GM12878 (cell line): ENCODE data around the gene HRCT1. TPM values are rescaled to one million over a fixed set of nuclear protein-coding genes. Genes with fewer than 3 reads are reported as not detected.

ENCODE experiments used
- ATAC-seq: fragments of 200-7000 bp; cut with Tn5 transposase; 3 replicates; pipeline ENCODE4 v1.9.1; 2020; ENCODE audit warnings: mild to moderate bottlenecking, moderate library complexity
- Bru-seq: library from RNA; stranded (reverse); fragments of 400-500 nt; gene quantifications from one replicate; lab custom pipeline; 2021; lab: Mats Ljungman, UMichigan
- BruChase-seq, 2 experiments: library from RNA; stranded (reverse); fragments of 400-500 nt; gene quantifications; one replicate each; lab custom pipeline; 2021; lab: Mats Ljungman, UMichigan
- BruUV-seq: library from RNA; stranded (reverse); fragments of 400-500 nt; replicated peaks from 2 replicates; lab custom pipeline; 2021; lab: Mats Ljungman, UMichigan
- CTCF ChIA-PET: fragments of 300-600 bp; sonication (Branson Sonifier 250); formaldehyde crosslinking; extraction: SDS; loops from one replicate; lab custom pipeline; 2021; ENCODE audit warnings: inconsistent platforms; lab: Yijun Ruan, JAX
- POLR2A ChIA-PET: fragments of 350-600 bp; formaldehyde crosslinking; extraction: SDS; loops from one replicate; lab custom pipeline; 2021; ENCODE audit warnings: inconsistent platforms; lab: Charles Lee
- RAD21 ChIA-PET: fragments of 300-600 bp; sonication (Branson Sonifier 250); formaldehyde crosslinking; loops from one replicate; lab custom pipeline; 2023; ENCODE audit warnings: antibody characterized with exemption; ENCODE audit not compliant: unreplicated experiment; lab: Charles Lee
- SMC1A ChIA-PET: fragments of 300-600 bp; sonication (Branson Sonifier 250); formaldehyde crosslinking; loops from one replicate; lab custom pipeline; 2023; ENCODE audit not compliant: unreplicated experiment, uncharacterized antibody; lab: Charles Lee
- DNase-seq: peaks from one replicate; pipeline ENCODE4 v3.0.0-alpha.2; 2011; ENCODE audit warnings: low read depth, low spot score
- FAIRE-seq: peaks from 3 replicates; lab custom pipeline; 2011; peaks lifted over from hg19 to GRCh38; lab: Jason Lieb, UNC
- H2AFZ ChIP-seq: 2 replicates; pipeline ENCODE4 v1.6.0; 2011; ENCODE audit warnings: low read depth, low read length, control low read depth; ENCODE audit not compliant: control insufficient read depth
- H3K27ac ChIP-seq: 2 replicates; pipeline ENCODE4 v1.5.1; 2011; ENCODE audit warnings: control low read depth; ENCODE audit not compliant: control insufficient read depth, insufficient read depth
- H3K27me3 ChIP-seq, 2 experiments: replicated peaks in 1 of 2; 2 replicates each; pipeline versions ENCODE4 v1.6.0 to v1.6.1; 2011; ENCODE audit warnings: low read length in 1 of 2; ENCODE audit not compliant: control insufficient read depth in 2 of 2, insufficient read depth in 2 of 2
- H3K36me3 ChIP-seq, 2 experiments: 2 replicates each; pipeline ENCODE4 v1.5.1; 2011; ENCODE audit warnings: low read length in 1 of 2; ENCODE audit not compliant: control insufficient read depth in 2 of 2, insufficient read depth in 2 of 2
- H3K4me1 ChIP-seq: 2 replicates; pipeline ENCODE4 v1.6.1; 2011; ENCODE audit warnings: mild to moderate bottlenecking, low read length, moderate library complexity, mixed read lengths; ENCODE audit not compliant: control insufficient read depth, insufficient read depth
- H3K4me2 ChIP-seq: 2 replicates; pipeline ENCODE4 v1.6.0; 2011; ENCODE audit warnings: control low read depth; ENCODE audit not compliant: control insufficient read depth, insufficient read depth
- H3K4me3 ChIP-seq: fragments of 200-600 bp; sonication (generic); 2 replicates; pipeline ENCODE4 v1.5.1; 2016
- H3K79me2 ChIP-seq: 2 replicates; pipeline ENCODE4 v1.6.0; 2011; ENCODE audit warnings: low read length; ENCODE audit not compliant: control insufficient read depth, insufficient read depth
- H3K9ac ChIP-seq: 2 replicates; pipeline ENCODE4 v1.8.0; 2011; ENCODE audit warnings: low read length, control low read depth, mixed read lengths; ENCODE audit not compliant: control insufficient read depth, insufficient read depth
- H3K9me3 ChIP-seq: replicated peaks from 3 replicates; pipeline ENCODE4 v1.5.1; 2011; ENCODE audit warnings: mild to moderate bottlenecking, low read length; ENCODE audit not compliant: control insufficient read depth, insufficient read depth
- H4K20me1 ChIP-seq: 2 replicates; pipeline ENCODE4 v1.6.0; 2011; ENCODE audit not compliant: control insufficient read depth, insufficient read depth
- E4F1 ChIP-seq: fragments of 450-650 bp; IDR thresholded peaks from 2 replicates; pipeline ENCODE4 v1.6.1; 2018; ENCODE audit warnings: borderline replicate concordance, mild to moderate bottlenecking; ENCODE audit not compliant: partially characterized antibody
- EGR1 ChIP-seq, 2 experiments: IDR thresholded peaks; 1 replicate in 1 of 2; 2 replicates in 1 of 2; pipeline ENCODE4 v1.6.1; 2011 to 2012; ENCODE audit warnings: low read depth in 2 of 2, low read length in 2 of 2, borderline replicate concordance in 1 of 2, mild to moderate bottlenecking in 1 of 2, moderate library complexity in 1 of 2
- NKRF ChIP-seq: fragments of 450-650 bp; conservative IDR thresholded peaks from 2 replicates; pipeline ENCODE4 v1.6.1; 2017; ENCODE audit warnings: mild to moderate bottlenecking, moderate library complexity
- PAX5 ChIP-seq: IDR thresholded peaks from 2 replicates; pipeline ENCODE4 v1.6.1; 2011; ENCODE audit warnings: low read depth, low read length, borderline replicate concordance
- POLR2AphosphoS2 ChIP-seq: IDR thresholded peaks from 2 replicates; pipeline ENCODE4 v1.6.1; 2011; ENCODE audit warnings: low read depth, mild to moderate bottlenecking, low read length, improper control_type of control experiment, moderate library complexity
- RAD51 ChIP-seq: fragments of 450-650 bp; IDR thresholded peaks from 2 replicates; pipeline ENCODE4 v1.6.1; 2016; ENCODE audit warnings: moderate library complexity, mild to moderate bottlenecking, inconsistent platforms
- SUZ12 ChIP-seq: fragments of 200-600 bp; sonication (generic); IDR thresholded peaks from one replicate; pipeline ENCODE4 v1.6.1; 2018; ENCODE audit warnings: antibody characterized with exemption, mild to moderate bottlenecking; ENCODE audit not compliant: unreplicated experiment
- YBX1 ChIP-seq: fragments of 450-650 bp; IDR thresholded peaks from 2 replicates; pipeline ENCODE4 v1.6.1; 2016; ENCODE audit warnings: antibody characterized with exemption
- WGBS: methylation state at CpG from one replicate; pipeline ENCODE4 v1.1.6; 2016; ENCODE audit warnings: low lambda C conversion rate; ENCODE audit not compliant: insufficient replicate concordance, insufficient coverage; ENCODE audit errors: missing lambda C conversion rate; 5-methylcytosine and 5-hydroxymethylcytosine counted together
- in situ Hi-C: fragments of 300-500 bp; cut with MboI; formaldehyde crosslinking; loops from 9 replicates; pipeline ENCODE4 v1.14.3; 2018; ENCODE audit warnings: mixed read lengths
- intact Hi-C: fragments of 100-400 bp; cut with micrococcal nuclease; formaldehyde crosslinking; loops from one replicate; pipeline ENCODE4 v1.14.2; 2022; ENCODE audit not compliant: unreplicated experiment
- long read RNA-seq, 2 experiments: library from polyadenylated mRNA; unstranded; transcript quantifications; one replicate each; pipeline ENCODE4 v2.0.0, GENCODE V29; 2019 to 2020
- polyA minus RNA-seq, 3 experiments: library from RNA; depleted of rRNA, polyadenylated mRNA; stranded (reverse); fragments of >200 nt; gene quantifications; 2 replicates each; pipeline ENCODE4 v1.2.3, GENCODE V29; 2011
- polyA plus RNA-seq, 11 experiments: library from polyadenylated mRNA; depleted of rRNA in 4 of 11; unstranded in 6 of 11; stranded (reverse) in 5 of 11; fragments of >200 nt; fragmentation: Nextera tagmentation in 4 of 11; fragmentation: Illumina TruSeq in 1 of 11; extraction: Ambion mirVana in 4 of 11; extraction: Trizol in 1 of 11; gene quantifications; 1 replicate in 1 of 11; 2 replicates in 10 of 11; pipeline versions ENCODE4 v1.2.1 to v1.2.3, GENCODE V29; 2011 to 2016; ENCODE audit warnings: inconsistent platforms in 2 of 11, missing spikeins in 2 of 11, low read depth in 1 of 11
- total RNA-seq, 4 experiments: library from RNA; depleted of rRNA in 3 of 4; stranded (reverse); fragments of >200 nt in 3 of 4; fragmentation: Illumina TruSeq in 1 of 4; extraction: Trizol in 1 of 4; gene quantifications; 2 replicates each; pipeline versions ENCODE4 v1.2.1 to v1.2.3, GENCODE V29; 2013 to 2021

The HRCT1 gene
- total RNA-seq (2013; cell fraction: nucleolus; rRNA removed): not detected in 2 replicates
- total RNA-seq (2014; rRNA removed) (not detected in 2 replicates), total RNA-seq (2014; rRNA removed; fragmentation: Illumina TruSeq; extraction: Trizol) (not detected in 2 replicates), total RNA-seq (2021) (not detected in 2 replicates), polyA plus RNA-seq (2011; rRNA removed) (not detected in 2 replicates), polyA plus RNA-seq (2014; fragmentation: Illumina TruSeq; extraction: Trizol) (not detected in 2 replicates), polyA plus RNA-seq (2014; fragmentation: Nextera tagmentation; extraction: Ambion mirVana) (not detected), polyA plus RNA-seq (2014; rRNA removed) (not detected in 2 replicates), polyA plus RNA-seq (2016; fragmentation: Nextera tagmentation; extraction: Ambion mirVana) (not detected), polyA minus RNA-seq (2011; rRNA and poly(A)+ RNA removed) (not detected in 2 replicates), Bru-seq, nascent RNA (percentile 19 among the genes with signal in this experiment), BruChase-seq, experiment 1, labeled RNA remaining after a 6-hour chase (percentile 11 among the genes with signal in this experiment), BruChase-seq, experiment 2, labeled RNA remaining after a 2-hour chase (not detected)
- polyA plus RNA-seq (2011; ENCODE audit: low read depth): not detected
- polyA plus RNA-seq (2011; cell fraction: cytosol; rRNA removed): not detected in 2 replicates
- not detected in 2 replicates for polyA plus RNA-seq (2011; cell fraction: nucleus; rRNA removed)
- polyA plus RNA-seq (2012): not detected in 2 replicates
- not detected in 2 replicates for polyA minus RNA-seq (2011; cell fraction: cytosol; rRNA and poly(A)+ RNA removed)
- not detected in 2 replicates for polyA minus RNA-seq (2011; cell fraction: nucleus; rRNA and poly(A)+ RNA removed)
- long read RNA-seq, experiment 1: 0 reads
- long read RNA-seq, experiment 2: 0 reads

- ATAC-seq: no peak
- H2AFZ ChIP-seq: no peak within 1 kb of the TSS
- TF ChIP-seq RAD51 (no peak), POLR2AphosphoS2 (no peak), PAX5 (no peak), E4F1 (no peak), YBX1 (no peak), EGR1 (IDR thresholded peaks at IDR 0.05; ENCODE audit: borderline replicate concordance in 1 of 2, low read depth in 2 of 2, low read length in 2 of 2) (no peak), NKRF (no peak), SUZ12 (no peak)
- no peaks in the 10 kb centered on the region for H3K9me3 ChIP-seq
- intact Hi-C loops: no loop called here
- SMC1A ChIA-PET: no interaction called here
- DNase-seq: no peak
- in situ Hi-C loops: no loop called here
- no peak within 1 kb of the TSS for H3K27ac ChIP-seq
- WGBS: 61% methylated on average over 28 of the region's 30 CpGs
- H3K79me2 ChIP-seq: no peaks in the 10 kb centered on the region
- H3K4me2 ChIP-seq: no peak within 1 kb of the TSS
- no TSS peak for BruUV-seq
- RAD21 ChIA-PET: no interaction called here
- H3K27me3 ChIP-seq: peaks cover 0 to 1% of the 10 kb centered on the region in 2 experiments; a peak in 2 of 4 replicates
- no peak for FAIRE-seq
- CTCF ChIA-PET: no interaction called here
- H3K4me1 ChIP-seq: no peaks in the 10 kb centered on the region
- H3K4me3 ChIP-seq: no peak within 1 kb of the TSS
- no peaks in the 10 kb centered on the region for H3K36me3 ChIP-seq
- no peak within 1 kb of the TSS for H3K9ac ChIP-seq
- POLR2A ChIA-PET: interaction anchor here (0.6 to 1.0 kb wide), 2 partner anchors 37 to 123 kb away, joined by 3 to 4 read pairs; no protein-coding TSS in a partner anchor
- H4K20me1 ChIP-seq: no peaks in the 10 kb centered on the region
These were observed at the start of gene HRCT1 for GRCh38 chr9:35905912-35906679. HRCT1 (plus strand) TSS chr9:35906202; CDS start chr9:35906288, 86 bp downstream.
